ENCODE data around the gene TRAPPC3. TPM values are rescaled to one million over a fixed set of nuclear protein-coding genes. Genes with fewer than 3 reads are reported as not detected.
A peak's percentile ranks its signal among the peaks of the same experiment; 100 is the strongest.

The TRAPPC3 gene
- total and polyA plus RNA-seq, 9 of the 15 experiments (the other 6 are each of a cell fraction or from before 2014, with no cell fraction given), result 20.6 to 141 (median 112) TPM

- TF ChIP-seq BCLAF1 (IDR thresholded peaks at IDR 0.05; ENCODE audit: borderline replicate concordance in 1 of 2, control insufficient read depth in 1 of 2, low read depth in 2 of 2, low read length in 1 of 2) (peak in 1 of 2 experiments; percentile 88; a peak in 2 of 4 replicates), MAFF (IDR thresholded peaks at IDR 0.05; ENCODE audit: low read length) (no peak), KLF13 (tag; IDR thresholded peaks at IDR 0.05; ENCODE audit: borderline replicate concordance, low read depth) (peak; percentile 93), ZNF589 (CRISPR knock-in tag; IDR thresholded peaks at IDR 0.05; ENCODE audit: low read depth) (peak; percentile 78; the same call in 1 of the 2 replicates), ZHX1 (conservative IDR thresholded peaks at IDR 0.05; ENCODE audit: low read length) (0 out of 2 replicates have a peak, but pooled peaks have one; percentile 33), PYGO2 (tag; IDR thresholded peaks at IDR 0.05) (no peak), E2F4 (CRISPR knock-in tag; IDR thresholded peaks at IDR 0.05; ENCODE audit: low read depth) (peak; percentile 86), ZNF584 (CRISPR knock-in tag; IDR thresholded peaks at IDR 0.05; ENCODE audit: low read depth) (0 out of 2 replicates have a peak, but pooled peaks have one; percentile 40), ZNF699 (CRISPR knock-in tag; IDR thresholded peaks at IDR 0.05; ENCODE audit: insufficient replicate concordance) (no peak), E2F6 (IDR thresholded peaks at IDR 0.05; ENCODE audit: borderline replicate concordance in 1 of 2, extremely low read depth in 1 of 2, insufficient read depth in 1 of 2, insufficient read length in 1 of 2, low read depth in 1 of 2, low read length in 1 of 2, poor library complexity in 1 of 2, severe bottlenecking in 1 of 2) (peak in 1 of 2 experiments; percentile 29), ZNF384 (IDR thresholded peaks at IDR 0.05; ENCODE audit: low read depth, low read length) (peak; percentile 56), PHF8 (IDR thresholded peaks at IDR 0.05; ENCODE audit: borderline replicate concordance, low read length) (peak; percentile 97), RHOXF2B (CRISPR knock-in tag; conservative IDR thresholded peaks at IDR 0.05) (no peak), JUND (IDR thresholded peaks at IDR 0.05; ENCODE audit: borderline replicate concordance, low read depth, low read length) (peak; percentile 85; the same call in 1 of the 2 replicates), JUND (tag; IDR thresholded peaks at IDR 0.05; ENCODE audit: borderline replicate concordance, low read depth, low read length) (peak; percentile 72; the same call in 1 of the 3 replicates), CTBP1 (IDR thresholded peaks at IDR 0.05; ENCODE audit: borderline replicate concordance) (peak; percentile 96), SUPT5H (IDR thresholded peaks at IDR 0.05) (peak; percentile 97), SMARCB1 (IDR thresholded peaks at IDR 0.05; ENCODE audit: insufficient read length, low read depth) (no peak)
Measured at GRCh38 chr1:36149237-36149972, at the start of gene TRAPPC3 (continued).

Data from K562 (cell line).